Right atrium auricular region (tissue), 2 donors: ENCODE results near the gene HSPD1. TPM values are rescaled to one million over a fixed set of nuclear protein-coding genes. Genes with fewer than 3 reads are reported as not detected.
A peak's percentile ranks its signal among the peaks of the same experiment; 100 is the strongest.

Experiments used
- DNase-seq: peaks from one replicate; pipeline ENCODE4 v3.0.0-alpha.2; 2019; ENCODE audit warnings: low spot score
- H3K27ac ChIP-seq, 2 donors: fragments of 200-600 bp; sonication (generic); 1 replicate in 1 of 2; 2 replicates in 1 of 2; pipeline ENCODE4 v1.5.1; 2016 to 2019
- H3K27me3 ChIP-seq, 2 donors: fragments of 200-600 bp; sonication (generic); one replicate each; pipeline versions ENCODE4 v1.5.1 to v1.6.0; 2017 to 2019
- H3K36me3 ChIP-seq: fragments of 200-600 bp; sonication (generic); one replicate; pipeline ENCODE4 v1.5.1; 2016
- H3K4me1 ChIP-seq, 2 donors: fragments of 200-600 bp; sonication (generic); one replicate each; pipeline versions ENCODE4 v1.5.1 to v1.6.0; 2017 to 2019
- H3K4me3 ChIP-seq, 2 donors: fragments of 200-600 bp; sonication (generic); 1 replicate in 1 of 2; 2 replicates in 1 of 2; pipeline ENCODE4 v1.5.1; 2017 to 2019; ENCODE audit warnings: mild to moderate bottlenecking in 1 of 2, moderate library complexity in 1 of 2
- H3K9me3 ChIP-seq, 2 donors: fragments of 200-600 bp; sonication (generic); one replicate each; pipeline ENCODE4 v1.5.1; 2019
- CTCF ChIP-seq, 2 donors: fragments of 200-600 bp; sonication (generic); IDR thresholded peaks; one replicate each; pipeline ENCODE4 v1.5.1; 2019; ENCODE audit warnings: antibody characterized with exemption in 2 of 2
- total RNA-seq, 2 donors: library from RNA; depleted of rRNA; stranded (reverse); fragments of >200 nt; gene quantifications; one replicate each; pipeline ENCODE4 v1.1.0, GENCODE V29; 2016

Gene HSPD1
- total RNA-seq, 2 donors from 2014 or later: 70.0 to 96.0 TPM

- Histone ChIP-seq H3K4me1 (peaks cover 0 to 34% of the 10 kb centered on the region in 2 donors), H3K27me3 (no peaks in the 10 kb centered on the region), H3K36me3 (peaks cover 25% of the 10 kb centered on the region), H3K9me3 (no peaks in the 10 kb centered on the region), H3K27ac (peak overlapping the region in 1 of 2 donors; percentile 99), H3K4me3 (no peak overlapping the region)
- DNase-seq: no peak
- TF ChIP-seq CTCF (IDR thresholded peaks at IDR 0.05): no peak
Measured at GRCh38 chr2:197502201-197502600, 2.6 kb upstream of the HSPD1 start.

- H3K4me1 ChIP-seq: peaks cover 0 to 48% of the 10 kb centered on the region in 2 donors
- H3K4me3 ChIP-seq: peak overlapping the region; percentile 89 to 94
- H3K27ac ChIP-seq: peak overlapping the region; percentile 99
- no peak for TF ChIP-seq CTCF (IDR thresholded peaks at IDR 0.05)
- DNase-seq: no peak
- no peaks in the 10 kb centered on the region for H3K9me3 ChIP-seq
- H3K27me3 ChIP-seq: no peaks in the 10 kb centered on the region
- peaks cover 39% of the 10 kb centered on the region for H3K36me3 ChIP-seq
Measured at GRCh38 chr2:197500503-197501131, 977 bp upstream of the HSPD1 start.

- Histone ChIP-seq H3K4me1 (peaks cover 0 to 53% of the 10 kb centered on the region in 2 donors), H3K27me3 (no peaks in the 10 kb centered on the region), H3K4me3 (peak overlapping the region; percentile 89 to 94), H3K27ac (peak overlapping the region; percentile 99), H3K36me3 (peaks cover 45% of the 10 kb centered on the region), H3K9me3 (no peaks in the 10 kb centered on the region)
- DNase-seq: peak; percentile 72
- no peak for TF ChIP-seq CTCF (IDR thresholded peaks at IDR 0.05)
Measured at GRCh38 chr2:197498937-197499593, 575 bp downstream of the HSPD1 start.

DNA sequence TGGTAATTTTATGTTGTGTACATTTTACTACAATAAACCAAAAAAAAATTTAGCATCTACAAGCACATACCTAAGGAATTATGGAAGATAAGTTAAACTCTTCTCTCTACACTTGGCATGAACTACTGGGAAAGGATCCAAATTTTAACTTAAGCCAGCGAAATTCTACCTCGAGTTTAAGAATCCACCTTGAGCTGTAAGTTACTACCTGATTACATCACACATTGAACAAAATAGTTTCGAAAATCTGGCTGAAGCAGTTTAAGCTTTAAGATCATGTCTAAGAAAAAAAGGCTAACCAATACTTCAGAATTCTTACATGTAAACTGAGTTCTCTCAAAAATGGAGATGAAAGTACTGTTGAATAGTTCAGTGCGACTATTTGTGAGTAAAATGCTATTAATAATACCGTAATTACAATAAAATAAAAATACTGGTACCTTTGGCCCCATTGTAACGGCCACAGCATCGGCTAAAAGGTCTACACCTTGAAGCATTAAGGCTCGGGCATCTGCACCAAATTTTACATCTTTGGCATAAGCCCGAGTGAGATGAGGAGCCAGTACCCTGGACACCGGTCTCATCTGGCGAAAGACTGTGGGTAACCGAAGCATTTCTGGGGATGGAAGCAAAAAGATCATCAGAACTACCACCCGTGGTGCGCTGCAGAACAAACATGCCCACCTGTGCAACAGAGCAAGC lies 1.3 kb downstream of the HSPD1 start:
- peaks cover 0 to 53% of the 10 kb centered on the region in 2 donors for H3K4me1 ChIP-seq
- H3K4me3 ChIP-seq: peak overlapping the region; percentile 89 to 94
- no peak for TF ChIP-seq CTCF (IDR thresholded peaks at IDR 0.05)
- DNase-seq: no peak
- H3K27me3 ChIP-seq: no peaks in the 10 kb centered on the region
- H3K36me3 ChIP-seq: peaks cover 50% of the 10 kb centered on the region
- peak overlapping the region; percentile 99 for H3K27ac ChIP-seq
- H3K9me3 ChIP-seq: no peaks in the 10 kb centered on the region

DNA sequence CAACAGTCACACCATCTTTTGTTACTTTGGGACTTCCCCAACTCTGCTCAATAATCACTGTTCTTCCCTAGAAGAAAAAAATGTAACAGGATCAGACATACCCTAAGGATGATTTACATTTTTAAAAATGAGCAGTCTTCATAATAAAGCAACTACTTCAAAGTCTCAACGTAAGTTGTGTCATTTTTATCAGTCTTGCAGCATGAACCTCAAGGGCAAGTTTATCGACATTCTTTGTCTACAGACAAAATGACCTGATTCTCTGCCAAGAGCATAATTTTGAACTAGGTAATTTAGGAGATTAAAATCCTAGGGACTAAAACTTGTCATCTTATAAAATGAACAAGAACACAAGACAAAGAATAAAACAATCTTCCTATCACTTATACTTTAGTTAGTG lies 2.3 kb downstream of the HSPD1 start:
- Histone ChIP-seq H3K27me3 (no peaks in the 10 kb centered on the region), H3K4me1 (peaks cover 0 to 49% of the 10 kb centered on the region in 2 donors), H3K9me3 (no peaks in the 10 kb centered on the region), H3K36me3 (peaks cover 53% of the 10 kb centered on the region), H3K4me3 (no peak overlapping the region), H3K27ac (no peak overlapping the region)
- DNase-seq: no peak
- no peak for TF ChIP-seq CTCF (IDR thresholded peaks at IDR 0.05)
